Muscle layer of colon (tissue), 2 donors: ENCODE data around the gene MT1HL1.

Experiments
- H3K27ac ChIP-seq: one replicate; pipeline ENCODE4 v1.7.0; 2013; ENCODE audit warnings: low read depth, mild to moderate bottlenecking, low read length, moderate library complexity
- H3K27me3 ChIP-seq, 2 donors: one replicate each; pipeline ENCODE4 v1.7.0; 2013; ENCODE audit warnings: low read length in 2 of 2, mild to moderate bottlenecking in 2 of 2; ENCODE audit not compliant: insufficient read depth in 2 of 2, control insufficient read depth in 1 of 2
- H3K36me3 ChIP-seq: one replicate; pipeline ENCODE4 v1.7.0; 2013; ENCODE audit warnings: mild to moderate bottlenecking, low read length; ENCODE audit not compliant: insufficient read depth
- H3K4me1 ChIP-seq: one replicate; pipeline ENCODE4 v1.7.0; 2013; ENCODE audit warnings: mild to moderate bottlenecking, low read length; ENCODE audit not compliant: insufficient read depth
- H3K4me3 ChIP-seq, 2 donors: one replicate each; pipeline ENCODE4 v1.7.0; 2013; ENCODE audit warnings: low read length in 2 of 2, low read depth in 1 of 2, mild to moderate bottlenecking in 1 of 2, moderate library complexity in 1 of 2
- H3K9ac ChIP-seq: one replicate; pipeline ENCODE4 v1.7.0; 2013; ENCODE audit warnings: low read length
- H3K9me3 ChIP-seq: one replicate; pipeline ENCODE4 v1.7.0; 2013; ENCODE audit warnings: mild to moderate bottlenecking, low read length
- donor health status: abdominal sarcoma.
- donor health status: Adenocarcinoma of cecum.

MT1HL1 gene

GRCh38 chr1:237012788-237013383 lies 8.6 kb upstream of the MT1HL1 start:
- H3K9ac ChIP-seq, result no peak overlapping the region
- peak overlapping the region in 1 of 2 donors; percentile 12 for H3K4me3 ChIP-seq
- H3K4me1 ChIP-seq, result peaks cover 19% of the 10 kb centered on the region
- no peaks in the 10 kb centered on the region for H3K36me3 ChIP-seq
- no peaks in the 10 kb centered on the region for H3K27me3 ChIP-seq
- H3K27ac ChIP-seq, result peak overlapping the region; percentile 74
- no peaks in the 10 kb centered on the region for H3K9me3 ChIP-seq

- Histone ChIP-seq H3K9ac (no peak overlapping the region), H3K27me3 (no peaks in the 10 kb centered on the region), H3K9me3 (no peaks in the 10 kb centered on the region), H3K4me1 (peaks cover 19% of the 10 kb centered on the region), H3K36me3 (no peaks in the 10 kb centered on the region), H3K27ac (peak overlapping the region; percentile 74), H3K4me3 (no peak overlapping the region)
These were observed 8.1 kb upstream of the MT1HL1 start for GRCh38 chr1:237012361-237012760.

- no peak overlapping the region for H3K9ac ChIP-seq
- no peaks in the 10 kb centered on the region for H3K36me3 ChIP-seq
- H3K4me1 ChIP-seq, result peaks cover 19% of the 10 kb centered on the region
- peak overlapping the region; percentile 74 for H3K27ac ChIP-seq
- H3K9me3 ChIP-seq, result no peaks in the 10 kb centered on the region
- no peaks in the 10 kb centered on the region for H3K27me3 ChIP-seq
- H3K4me3 ChIP-seq, result no peak overlapping the region
These were observed 7.2 kb upstream of the MT1HL1 start for GRCh38 chr1:237011432-237011831.

- Histone ChIP-seq H3K36me3 (no peaks in the 10 kb centered on the region), H3K4me3 (no peak overlapping the region), H3K9ac (no peak overlapping the region), H3K4me1 (peaks cover 19% of the 10 kb centered on the region), H3K27ac (no peak overlapping the region), H3K9me3 (no peaks in the 10 kb centered on the region), H3K27me3 (no peaks in the 10 kb centered on the region)
These were observed 5.4 kb upstream of the MT1HL1 start for GRCh38 chr1:237009611-237010010.

- H3K27me3 ChIP-seq, result no peaks in the 10 kb centered on the region
- no peaks in the 10 kb centered on the region for H3K36me3 ChIP-seq
- H3K27ac ChIP-seq, result no peak overlapping the region
- H3K9ac ChIP-seq, result no peak overlapping the region
- no peak overlapping the region for H3K4me3 ChIP-seq
- no peaks in the 10 kb centered on the region for H3K9me3 ChIP-seq
- H3K4me1 ChIP-seq, result peaks cover 8% of the 10 kb centered on the region
These were observed 3.1 kb upstream of the MT1HL1 start for GRCh38 chr1:237007147-237007881.

- H3K9me3 ChIP-seq, result no peaks in the 10 kb centered on the region
- no peaks in the 10 kb centered on the region for H3K27me3 ChIP-seq
- H3K4me3 ChIP-seq, result no peak overlapping the region
- no peaks in the 10 kb centered on the region for H3K4me1 ChIP-seq
- no peak overlapping the region for H3K27ac ChIP-seq
- H3K9ac ChIP-seq, result no peak overlapping the region
- H3K36me3 ChIP-seq, result no peaks in the 10 kb centered on the region
These were observed 1.4 kb upstream of the MT1HL1 start for GRCh38 chr1:237005674-237006073.

- no peaks in the 10 kb centered on the region for H3K27me3 ChIP-seq
- no peak overlapping the region for H3K9ac ChIP-seq
- no peaks in the 10 kb centered on the region for H3K36me3 ChIP-seq
- H3K9me3 ChIP-seq, result no peaks in the 10 kb centered on the region
- H3K4me3 ChIP-seq, result no peak overlapping the region
- no peaks in the 10 kb centered on the region for H3K4me1 ChIP-seq
- no peak overlapping the region for H3K27ac ChIP-seq
These were observed 725 bp downstream of the MT1HL1 start for GRCh38 chr1:237003516-237003915.

GRCh38 chr1:237000191-237000590 lies 4.0 kb downstream of the MT1HL1 start:
- H3K4me1 ChIP-seq, result peaks cover 5% of the 10 kb centered on the region
- no peak overlapping the region for H3K27ac ChIP-seq
- no peaks in the 10 kb centered on the region for H3K36me3 ChIP-seq
- H3K9ac ChIP-seq, result no peak overlapping the region
- H3K27me3 ChIP-seq, result no peaks in the 10 kb centered on the region
- H3K4me3 ChIP-seq, result no peak overlapping the region
- no peaks in the 10 kb centered on the region for H3K9me3 ChIP-seq

GRCh38 chr1:236998546-236998945 lies 5.7 kb downstream of the MT1HL1 start:
- H3K9me3 ChIP-seq, result no peaks in the 10 kb centered on the region
- H3K4me1 ChIP-seq, result peaks cover 5% of the 10 kb centered on the region
- no peaks in the 10 kb centered on the region for H3K27me3 ChIP-seq
- H3K27ac ChIP-seq, result no peak overlapping the region
- no peaks in the 10 kb centered on the region for H3K36me3 ChIP-seq
- no peak overlapping the region for H3K9ac ChIP-seq
- H3K4me3 ChIP-seq, result no peak overlapping the region

- Histone ChIP-seq H3K27ac (no peak overlapping the region), H3K4me3 (no peak overlapping the region)
These were observed 6.4 kb downstream of the MT1HL1 start for GRCh38 chr1:236997882-236998281.

GRCh38 chr1:236997361-236997760 lies 6.9 kb downstream of the MT1HL1 start:
- no peaks in the 10 kb centered on the region for H3K9me3 ChIP-seq
- no peak overlapping the region for H3K4me3 ChIP-seq
- H3K27ac ChIP-seq, result no peak overlapping the region
- peaks cover 5% of the 10 kb centered on the region for H3K4me1 ChIP-seq
- no peaks in the 10 kb centered on the region for H3K27me3 ChIP-seq
- no peak overlapping the region for H3K9ac ChIP-seq
- no peaks in the 10 kb centered on the region for H3K36me3 ChIP-seq

More at GRCh38 chr1:236997882-236998281, 6.4 kb downstream of the MT1HL1 start:
- no peaks in the 10 kb centered on the region for H3K36me3 ChIP-seq
- no peaks in the 10 kb centered on the region for H3K9me3 ChIP-seq
- H3K9ac ChIP-seq, result no peak overlapping the region
- no peaks in the 10 kb centered on the region for H3K27me3 ChIP-seq
- H3K4me1 ChIP-seq, result peaks cover 5% of the 10 kb centered on the region

GRCh38 chr1:236994450-236994849 lies 9.8 kb downstream of the MT1HL1 start:
- no peaks in the 10 kb centered on the region for H3K36me3 ChIP-seq
- no peak overlapping the region for H3K9ac ChIP-seq
- no peaks in the 10 kb centered on the region for H3K9me3 ChIP-seq
- H3K4me3 ChIP-seq, result no peak overlapping the region
- peaks cover 5% of the 10 kb centered on the region for H3K4me1 ChIP-seq
- H3K27me3 ChIP-seq, result no peaks in the 10 kb centered on the region
- no peak overlapping the region for H3K27ac ChIP-seq
